ENCODE data around the gene C8B.

DNA sequence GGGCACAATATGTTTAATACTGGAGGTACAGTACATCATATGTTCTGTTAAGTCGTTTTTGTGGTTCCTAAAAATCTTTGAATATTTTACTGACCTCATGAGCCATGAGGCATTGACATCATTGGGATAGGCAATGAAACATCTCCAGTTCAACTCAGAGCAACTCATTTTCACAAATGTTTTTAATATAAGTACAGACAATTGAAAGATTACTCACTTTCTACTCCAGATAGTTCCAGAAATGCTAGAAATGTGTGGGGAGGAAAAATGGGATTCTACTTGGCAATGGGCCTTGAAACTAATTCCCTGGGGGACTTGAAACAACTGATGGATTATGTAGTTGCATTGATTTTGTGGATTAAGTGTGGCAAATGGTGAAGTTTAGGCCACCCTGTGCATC lies 7.2 kb upstream of the C8B start:
- TF ChIP-seq, protein P1, sequence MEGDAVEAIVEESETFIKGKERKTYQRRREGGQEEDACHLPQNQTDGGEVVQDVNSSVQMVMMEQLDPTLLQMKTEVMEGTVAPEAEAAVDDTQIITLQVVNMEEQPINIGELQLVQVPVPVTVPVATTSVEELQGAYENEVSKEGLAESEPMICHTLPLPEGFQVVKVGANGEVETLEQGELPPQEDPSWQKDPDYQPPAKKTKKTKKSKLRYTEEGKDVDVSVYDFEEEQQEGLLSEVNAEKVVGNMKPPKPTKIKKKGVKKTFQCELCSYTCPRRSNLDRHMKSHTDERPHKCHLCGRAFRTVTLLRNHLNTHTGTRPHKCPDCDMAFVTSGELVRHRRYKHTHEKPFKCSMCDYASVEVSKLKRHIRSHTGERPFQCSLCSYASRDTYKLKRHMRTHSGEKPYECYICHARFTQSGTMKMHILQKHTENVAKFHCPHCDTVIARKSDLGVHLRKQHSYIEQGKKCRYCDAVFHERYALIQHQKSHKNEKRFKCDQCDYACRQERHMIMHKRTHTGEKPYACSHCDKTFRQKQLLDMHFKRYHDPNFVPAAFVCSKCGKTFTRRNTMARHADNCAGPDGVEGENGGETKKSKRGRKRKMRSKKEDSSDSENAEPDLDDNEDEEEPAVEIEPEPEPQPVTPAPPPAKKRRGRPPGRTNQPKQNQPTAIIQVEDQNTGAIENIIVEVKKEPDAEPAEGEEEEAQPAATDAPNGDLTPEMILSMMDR (conservative IDR thresholded peaks at IDR 0.05 in 1 of 2, IDR thresholded peaks at IDR 0.05 in 1 of 2; ENCODE audit: extremely low read depth in 1 of 2, insufficient read depth in 1 of 2, low read depth in 1 of 2, low read length in 2 of 2), result no peak
- no peak for TF ChIP-seq EZH2 (IDR thresholded peaks at IDR 0.05; ENCODE audit: borderline replicate concordance, low read length)
